Nephron progenitor cell (in vitro differentiated cells): Measurements from ENCODE around the gene SLN.

Source experiments
- DNase-seq: peaks from one replicate; pipeline ENCODE4 v3.0.0; 2021
- H3K27ac Mint-ChIP-seq: 2 replicates; pipeline ENCODE4 v1.8.0; 2021; ENCODE audit warnings: mild to moderate bottlenecking, moderate library complexity, mixed read lengths
- H3K27me3 Mint-ChIP-seq: 2 replicates; pipeline ENCODE4 v1.8.0; 2021; ENCODE audit warnings: mild to moderate bottlenecking, low read depth, mixed read lengths; ENCODE audit not compliant: poor library complexity
- H3K36me3 Mint-ChIP-seq: 2 replicates; pipeline ENCODE4 v1.8.0; 2021; ENCODE audit warnings: low read depth, mixed read lengths
- H3K4me1 Mint-ChIP-seq: 2 replicates; pipeline ENCODE4 v1.8.0; 2021; ENCODE audit warnings: mixed read lengths
- H3K4me3 Mint-ChIP-seq: 2 replicates; pipeline ENCODE4 v1.8.0; 2021; ENCODE audit warnings: mild to moderate bottlenecking, moderate library complexity, mixed read lengths
- H3K9me3 Mint-ChIP-seq: 2 replicates; pipeline ENCODE4 v1.8.0; 2021; ENCODE audit warnings: mild to moderate bottlenecking, moderate library complexity, mixed read lengths
- CTCF ChIP-seq: fragments of 200-600 bp; sonication (generic); IDR thresholded peaks from 2 replicates; pipeline ENCODE4 v1.5.0; 2021; ENCODE audit warnings: antibody characterized with exemption

The SLN gene

GRCh38 chr11:107661656-107662055 lies 50.2 kb downstream of the SLN start:
- H3K4me1 Mint-ChIP-seq: no peaks in the 10 kb centered on the region
- no peak for DNase-seq
- H3K4me3 Mint-ChIP-seq: no peak overlapping the region
- H3K27ac Mint-ChIP-seq: no peak overlapping the region
- H3K27me3 Mint-ChIP-seq: peaks cover 4% of the 10 kb centered on the region
- no peaks in the 10 kb centered on the region for H3K9me3 Mint-ChIP-seq
- H3K36me3 Mint-ChIP-seq: no peaks in the 10 kb centered on the region
- no peak for TF ChIP-seq CTCF

- H3K27ac Mint-ChIP-seq: no peak overlapping the region
- H3K9me3 Mint-ChIP-seq: no peaks in the 10 kb centered on the region
- H3K36me3 Mint-ChIP-seq: no peaks in the 10 kb centered on the region
- DNase-seq: no peak
- TF ChIP-seq CTCF: no peak
- no peaks in the 10 kb centered on the region for H3K4me1 Mint-ChIP-seq
- H3K4me3 Mint-ChIP-seq: no peak overlapping the region
- H3K27me3 Mint-ChIP-seq: peaks cover 4% of the 10 kb centered on the region
Observed at GRCh38 chr11:107660066-107660465, 51.8 kb downstream of the SLN start.

GRCh38 chr11:107659310-107659709 lies 52.5 kb downstream of the SLN start:
- H3K9me3 Mint-ChIP-seq: no peaks in the 10 kb centered on the region
- peaks cover 4% of the 10 kb centered on the region for H3K27me3 Mint-ChIP-seq
- H3K4me1 Mint-ChIP-seq: no peaks in the 10 kb centered on the region
- H3K4me3 Mint-ChIP-seq: no peak overlapping the region
- H3K36me3 Mint-ChIP-seq: no peaks in the 10 kb centered on the region
- no peak for DNase-seq
- H3K27ac Mint-ChIP-seq: no peak overlapping the region
- no peak for TF ChIP-seq CTCF
